ENCODE results near the gene LEMD1.

Gene LEMD1, protein sequence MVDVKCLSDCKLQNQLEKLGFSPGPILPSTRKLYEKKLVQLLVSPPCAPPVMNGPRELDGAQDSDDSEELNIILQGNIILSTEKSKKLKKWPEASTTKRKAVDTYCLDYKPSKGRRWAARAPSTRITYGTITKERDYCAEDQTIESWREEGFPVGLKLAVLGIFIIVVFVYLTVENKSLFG

DNA sequence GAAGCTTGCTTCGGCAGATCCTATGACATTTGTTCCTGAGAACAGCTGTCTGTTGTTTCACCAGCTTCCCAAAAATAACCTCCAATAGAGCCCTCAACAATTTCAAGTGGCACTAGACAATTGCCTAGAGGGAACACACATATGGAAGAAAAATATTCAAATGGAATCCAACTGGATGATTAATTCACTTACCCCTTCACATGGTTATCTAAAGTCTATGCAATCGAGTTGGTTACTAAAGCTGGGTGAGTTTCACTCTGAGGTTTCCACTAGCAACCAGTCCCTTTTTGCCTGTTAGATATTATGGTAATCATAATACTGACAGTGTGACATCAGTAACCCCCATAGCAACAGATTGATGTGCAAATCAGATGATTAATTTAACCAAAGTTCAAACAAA lies at the start of gene LEMD1:
Gene LEMD1, minus strand, starts transcription at position 259 of the 400 bp plus-strand sequence. CDS start 1,520 bp downstream, outside the sequence.
- DNase-seq (ENCODE audit: insufficient read length, low spot score), result no peak
- FAIRE-seq, result no peak

DNA sequence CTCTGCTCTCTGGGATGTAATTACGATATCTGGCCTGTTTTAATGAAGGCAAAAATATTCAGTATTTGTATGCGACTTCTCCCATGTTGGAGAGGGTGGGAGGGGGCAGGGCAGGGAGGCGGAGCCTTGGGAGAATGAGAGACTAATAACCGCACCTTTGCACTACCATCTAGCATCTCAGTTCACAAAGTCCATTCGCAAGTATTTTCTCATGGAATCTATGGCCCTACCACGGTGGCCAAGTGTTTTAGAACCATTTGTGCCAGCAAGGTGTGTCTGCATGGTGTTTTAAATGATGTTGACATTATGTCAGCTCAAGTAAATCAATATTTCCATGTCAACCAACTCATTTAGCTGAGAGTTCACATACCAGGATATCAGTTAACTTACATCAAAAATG lies 48.3 kb upstream of the LEMD1 start:
- FAIRE-seq, result no peak
- no peak for DNase-seq (ENCODE audit: insufficient read length, low spot score)

DNA sequence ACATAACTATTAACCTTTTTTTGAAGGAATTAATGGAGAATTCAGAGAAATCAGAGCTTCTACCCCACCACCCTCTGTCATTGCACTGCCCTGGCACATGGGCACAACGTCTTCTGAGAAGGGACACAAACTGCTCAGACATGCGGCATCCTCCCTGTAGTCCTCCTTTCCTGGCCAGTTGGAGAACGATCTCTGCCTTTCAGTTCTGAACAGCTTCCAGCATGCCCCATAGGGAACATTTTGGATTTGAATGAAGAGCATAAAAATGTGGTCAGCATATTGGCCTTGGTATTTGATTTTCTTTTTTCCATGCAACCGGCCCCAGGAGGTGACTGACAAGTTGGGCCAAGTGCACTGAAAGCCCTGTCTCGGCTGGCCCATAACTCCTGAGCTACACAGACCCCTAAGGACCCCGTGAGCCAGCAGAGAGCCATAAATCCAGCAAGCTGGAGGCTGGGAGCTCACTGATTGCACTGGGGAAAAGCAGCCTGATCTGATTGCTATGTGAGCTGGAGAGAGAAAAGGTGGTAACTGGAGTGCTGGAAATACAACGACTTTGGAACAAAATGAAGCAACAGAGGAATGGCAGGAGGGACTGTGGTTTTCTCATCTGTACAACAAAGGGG lies 44.9 kb upstream of the LEMD1 start:
- FAIRE-seq, result no peak

DNA sequence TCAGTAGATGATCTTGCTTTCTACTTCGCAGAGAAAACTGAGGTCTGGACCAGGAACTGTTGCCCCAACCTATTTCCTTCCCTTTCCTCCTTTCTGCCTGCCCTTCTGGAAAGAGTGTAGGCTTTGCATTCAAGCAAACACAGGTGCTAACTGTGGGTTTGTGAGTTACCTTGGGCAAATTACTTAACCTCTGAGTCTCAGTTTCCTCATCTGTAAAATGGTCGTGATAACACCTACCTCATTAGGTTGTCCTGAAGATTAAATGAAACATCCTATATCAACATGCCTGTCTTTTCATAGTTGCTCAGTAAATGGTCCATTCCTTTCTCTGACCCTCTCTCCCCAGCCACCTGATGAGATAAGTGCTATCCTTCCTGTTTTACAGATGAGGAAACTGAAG lies 43.5 kb upstream of the LEMD1 start:
- FAIRE-seq, result no peak
- no peak for DNase-seq (ENCODE audit: insufficient read length, low spot score)

More for the DNA sequence above, 44.9 kb upstream of the LEMD1 start:
- DNase-seq (ENCODE audit: insufficient read length, low spot score), result no peak

DNA sequence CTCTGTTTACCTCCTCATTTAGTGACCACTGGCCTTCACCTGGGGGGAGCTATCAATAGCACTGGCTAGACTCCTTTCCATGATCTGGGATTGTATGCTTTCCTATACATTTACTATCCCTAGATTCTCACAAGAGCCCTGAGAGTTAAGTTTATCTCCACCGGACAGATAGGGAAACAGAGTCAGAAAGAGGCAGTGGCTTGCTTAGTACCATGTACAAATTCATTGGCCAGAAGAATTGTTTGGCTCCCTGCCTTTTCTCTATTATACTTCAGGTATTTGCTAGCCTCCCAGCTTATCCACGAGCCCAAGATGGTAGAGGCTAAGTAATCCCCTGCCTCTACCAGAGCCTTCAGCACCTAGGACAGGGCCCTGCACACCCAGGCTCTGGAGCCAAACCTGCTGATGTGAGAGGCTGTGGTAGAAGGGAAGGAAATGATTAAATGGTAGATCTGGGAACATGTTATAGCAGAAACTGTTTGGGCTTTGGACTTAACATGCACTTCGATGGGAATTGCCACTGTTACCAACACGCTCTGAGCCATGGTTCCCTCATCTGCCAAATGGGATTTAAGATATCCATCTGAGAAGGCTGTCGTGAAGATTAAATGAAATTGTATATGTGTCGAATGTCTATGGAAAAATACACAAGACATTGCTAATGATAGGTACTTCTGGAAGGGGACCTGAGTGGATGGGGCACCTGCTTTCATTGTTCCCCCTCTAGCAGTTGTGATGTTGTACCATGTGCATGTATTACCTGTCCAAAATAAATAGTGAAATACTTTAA lies 37.1 kb upstream of the LEMD1 start:
- FAIRE-seq (no peak), DNase-seq (ENCODE audit: insufficient read length, low spot score) (no peak)

DNA sequence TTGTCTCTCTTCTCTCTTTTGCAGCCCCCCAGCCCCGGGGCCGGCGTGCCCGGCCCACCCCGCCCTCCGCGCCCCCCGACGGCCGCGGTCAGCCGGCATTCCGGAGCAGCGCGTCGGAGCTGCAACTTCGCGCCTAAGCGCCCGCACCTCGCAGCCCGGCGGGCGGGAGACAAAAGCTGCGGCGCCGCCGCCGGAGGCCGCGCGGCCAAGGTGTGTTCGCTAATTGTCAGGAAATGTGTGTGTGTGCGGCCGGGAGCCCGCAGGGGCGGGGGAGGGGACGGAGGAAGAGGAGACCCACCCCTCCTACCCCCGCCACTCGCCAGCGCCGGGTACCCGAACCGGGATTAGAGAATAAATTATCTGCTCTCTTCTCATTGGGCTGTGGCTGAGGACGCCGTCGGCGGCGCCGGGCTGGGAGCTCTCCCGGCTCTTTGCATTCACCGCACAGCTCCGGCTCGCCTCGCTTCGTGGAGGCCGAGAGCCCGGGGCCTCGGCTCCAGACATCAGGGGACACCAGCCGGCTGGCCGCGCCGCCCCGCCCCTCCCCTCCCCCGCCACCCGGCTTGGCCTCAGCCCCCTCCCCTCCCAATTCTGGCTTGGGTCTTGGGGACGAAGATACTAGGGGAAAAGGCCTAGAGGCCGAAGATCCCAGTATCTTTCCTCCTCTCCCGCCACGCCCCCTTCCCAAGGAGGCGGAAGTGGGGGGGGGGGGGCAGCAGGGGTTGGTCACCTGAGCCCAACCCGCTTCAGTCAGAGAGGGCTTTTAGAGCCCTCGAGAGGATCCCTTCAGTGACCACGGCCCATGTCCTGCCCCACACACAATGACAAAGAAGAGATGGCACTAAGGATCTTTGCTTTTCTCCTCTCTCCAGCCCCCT lies 35.3 kb upstream of the LEMD1 start:
- FAIRE-seq, result no peak
- DNase-seq (ENCODE audit: insufficient read length, low spot score), result no peak

DNA sequence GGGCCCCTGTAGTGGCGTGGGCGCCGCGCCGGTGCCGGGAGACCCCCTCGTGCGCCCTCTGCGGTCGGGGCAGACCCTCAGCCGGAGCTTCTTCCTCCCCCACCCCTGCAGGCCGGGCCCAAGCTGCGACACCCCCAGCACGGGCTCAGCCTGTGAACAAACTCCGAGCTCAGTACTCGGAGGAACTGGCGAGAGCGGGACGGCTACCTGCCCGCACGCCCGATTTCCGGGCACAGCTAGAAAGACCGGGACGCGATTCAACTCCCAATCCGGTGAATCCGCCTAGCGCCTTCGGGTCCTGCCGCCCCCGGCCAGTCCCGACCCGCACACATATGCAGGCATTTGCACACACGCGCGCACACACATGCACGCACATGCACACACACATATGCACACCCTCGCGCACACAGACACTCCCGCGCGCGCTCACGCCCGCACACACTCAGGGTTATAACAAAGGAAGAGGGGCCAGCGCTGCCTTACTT lies 34.6 kb upstream of the LEMD1 start:
- no peak for FAIRE-seq
- DNase-seq (ENCODE audit: insufficient read length, low spot score), result no peak

DNA sequence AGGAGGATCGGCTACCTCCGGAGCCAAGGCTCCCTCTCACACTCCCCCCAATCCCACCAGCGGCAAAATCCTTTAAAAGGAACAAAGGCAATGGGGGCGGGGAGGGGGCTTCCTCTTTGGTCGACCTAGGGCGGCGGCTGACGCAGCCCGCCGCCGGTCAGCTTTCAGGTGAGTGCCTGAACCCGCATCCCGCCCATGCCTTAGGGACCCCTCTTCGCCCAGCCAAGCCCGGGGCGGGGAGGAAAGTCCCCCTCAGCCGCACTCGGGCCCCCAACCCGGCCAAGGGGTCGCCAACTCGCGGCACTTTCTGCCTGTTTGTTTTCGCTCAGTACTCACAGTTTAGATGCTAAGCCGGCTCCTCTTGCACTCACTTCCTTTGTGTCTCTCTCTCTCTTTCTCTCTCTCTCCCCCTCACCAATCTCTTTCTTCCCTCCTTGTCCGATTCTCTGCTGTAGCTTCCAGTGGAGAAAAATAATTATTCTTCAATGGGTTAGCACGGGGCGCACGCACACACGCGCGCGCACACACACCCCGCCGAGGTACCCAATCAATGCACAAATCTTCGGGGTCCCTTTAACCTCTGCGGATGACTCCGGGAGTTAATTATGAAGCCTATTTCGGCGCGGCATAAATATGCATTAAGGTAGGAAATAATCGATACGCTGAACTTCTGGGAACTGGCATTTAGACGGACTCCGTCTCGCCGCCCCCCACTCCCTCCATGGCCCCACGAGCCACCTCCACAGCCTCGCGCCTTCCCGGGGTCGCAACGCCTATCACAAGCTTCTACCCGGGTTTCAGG lies 33.9 kb upstream of the LEMD1 start, which contains the start of gene BLACAT1:
Gene BLACAT1, minus strand, starts transcription at position 465 of the 802 bp plus-strand sequence.
- FAIRE-seq (no peak), DNase-seq (ENCODE audit: insufficient read length, low spot score) (no peak)

DNA sequence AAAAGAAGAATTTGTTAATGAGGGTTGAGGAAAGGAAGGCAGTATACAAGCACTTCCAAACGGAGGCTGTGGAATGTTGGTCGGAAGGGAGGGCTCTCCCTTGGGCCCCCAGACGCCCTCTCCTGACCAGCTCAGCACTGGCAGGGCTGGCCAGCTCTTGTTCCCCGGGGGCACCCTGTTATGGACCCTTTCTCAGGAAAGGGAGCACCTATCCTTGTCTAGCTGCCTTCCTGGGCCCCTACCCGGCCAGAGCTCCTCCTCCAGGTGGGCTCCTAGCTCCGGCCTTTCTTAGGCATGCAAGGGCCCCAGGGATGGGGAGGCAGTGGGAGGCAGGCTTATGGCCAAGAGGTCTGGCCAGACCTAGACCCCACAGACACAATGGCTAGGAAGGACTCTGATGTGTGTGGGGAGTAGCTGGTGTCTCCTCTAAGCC lies 33.1 kb upstream of the LEMD1 start:
- DNase-seq (ENCODE audit: insufficient read length, low spot score), result no peak
- no peak for FAIRE-seq

DNA sequence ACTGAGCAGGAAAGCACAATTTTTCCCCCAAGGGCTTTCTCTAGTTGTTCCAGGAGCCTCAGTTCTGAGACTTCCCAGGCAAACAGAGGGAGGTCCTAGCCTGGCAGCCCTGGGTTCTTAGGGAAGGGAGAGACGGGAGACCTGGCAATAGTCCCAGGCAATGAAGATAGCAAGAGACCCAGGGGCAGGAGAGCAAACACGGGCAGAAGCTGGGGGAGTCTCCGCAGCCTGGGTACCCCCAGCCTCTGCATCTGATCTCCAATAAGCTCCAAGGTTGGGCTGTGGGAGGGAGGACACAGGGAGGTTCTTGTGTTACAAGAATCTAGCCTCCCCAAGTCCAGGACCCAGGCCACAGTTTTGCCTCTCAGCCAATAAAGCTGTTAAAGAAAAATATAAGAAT lies 31.6 kb upstream of the LEMD1 start:
- FAIRE-seq, result no peak
- no peak for DNase-seq (ENCODE audit: insufficient read length, low spot score)

DNA sequence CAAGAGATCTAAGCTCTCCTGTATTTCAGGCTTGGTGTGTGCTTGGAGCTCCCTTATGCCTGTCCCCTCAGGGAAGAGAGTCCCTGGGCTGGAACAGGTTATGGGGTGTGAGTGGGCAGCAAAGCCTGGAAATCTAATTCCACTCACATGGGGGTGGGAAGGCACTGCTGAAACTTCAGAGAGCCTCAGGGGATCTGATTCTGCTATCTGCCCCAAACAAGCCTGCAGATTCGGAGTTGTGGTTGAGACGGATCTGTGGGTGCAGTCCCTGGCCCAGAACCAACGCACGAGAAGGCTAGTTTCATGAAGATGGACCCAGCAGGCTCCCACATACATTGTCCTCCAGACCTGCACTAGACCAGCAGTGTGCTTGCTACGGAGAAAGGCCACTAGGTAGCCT lies 31.1 kb upstream of the LEMD1 start:
- FAIRE-seq, result no peak
- no peak for DNase-seq (ENCODE audit: insufficient read length, low spot score)

DNA sequence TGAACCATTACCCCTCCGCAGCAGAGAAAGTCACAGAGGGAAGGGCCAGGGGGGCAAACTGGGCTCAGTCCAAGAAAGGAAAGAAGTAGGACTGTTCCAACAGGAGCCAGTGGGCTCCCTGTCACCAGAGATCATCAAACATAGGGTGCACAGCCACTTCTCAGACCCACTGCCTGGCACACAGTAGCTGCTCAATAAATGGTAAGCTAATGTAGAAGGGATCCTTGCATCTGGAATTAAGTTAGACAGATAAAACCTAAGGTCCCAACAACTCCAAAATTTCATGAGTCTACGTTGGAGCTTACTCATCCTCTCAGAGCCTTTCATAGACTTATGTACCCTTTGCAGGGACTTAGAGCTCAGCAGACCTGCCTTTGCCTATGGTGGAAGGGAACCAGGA lies 30.5 kb upstream of the LEMD1 start:
- DNase-seq (ENCODE audit: insufficient read length, low spot score), result no peak
- no peak for FAIRE-seq

DNA sequence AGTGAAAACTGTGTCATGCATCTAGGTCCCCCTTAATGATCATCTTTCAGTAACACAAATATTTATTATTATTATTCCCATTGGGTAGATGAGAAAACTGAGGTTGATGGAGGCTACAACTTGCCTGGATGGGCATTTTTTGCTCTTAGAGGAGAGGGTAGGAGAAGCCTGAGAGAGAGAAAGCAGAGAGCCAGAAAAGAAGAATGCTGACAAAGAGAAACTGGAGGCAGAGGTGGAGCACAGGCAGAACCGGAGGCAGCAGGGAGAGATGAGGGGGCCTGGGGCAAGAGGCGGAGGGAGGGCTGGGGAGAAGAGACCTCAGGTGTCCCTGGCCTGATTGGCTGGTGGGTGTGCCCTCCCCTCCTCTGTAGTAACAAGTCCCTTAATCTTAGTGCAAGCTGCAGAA lies 29.9 kb upstream of the LEMD1 start:
- FAIRE-seq, result no peak
- no peak for DNase-seq (ENCODE audit: insufficient read length, low spot score)

DNA sequence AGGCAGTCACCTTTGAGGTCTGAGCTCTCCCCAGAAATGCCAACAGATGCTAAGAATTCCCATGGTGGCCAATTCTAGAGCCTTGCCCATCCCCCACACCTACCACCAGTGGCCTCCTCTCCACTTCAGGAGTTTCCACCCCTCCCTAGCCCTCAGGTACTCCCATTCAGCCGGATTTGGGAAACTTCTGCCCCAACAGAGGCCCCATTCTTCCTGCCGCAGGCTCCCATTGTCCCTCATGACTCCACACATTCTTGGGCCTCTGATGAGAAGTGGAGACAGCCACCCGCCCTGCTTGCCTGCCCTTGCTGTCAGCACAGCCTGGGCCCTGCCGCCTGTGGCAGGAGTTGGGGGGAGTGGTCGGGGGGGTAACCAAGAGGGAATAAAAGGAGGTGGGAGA lies 29.3 kb upstream of the LEMD1 start:
- DNase-seq (ENCODE audit: insufficient read length, low spot score) (no peak), FAIRE-seq (no peak)

DNA sequence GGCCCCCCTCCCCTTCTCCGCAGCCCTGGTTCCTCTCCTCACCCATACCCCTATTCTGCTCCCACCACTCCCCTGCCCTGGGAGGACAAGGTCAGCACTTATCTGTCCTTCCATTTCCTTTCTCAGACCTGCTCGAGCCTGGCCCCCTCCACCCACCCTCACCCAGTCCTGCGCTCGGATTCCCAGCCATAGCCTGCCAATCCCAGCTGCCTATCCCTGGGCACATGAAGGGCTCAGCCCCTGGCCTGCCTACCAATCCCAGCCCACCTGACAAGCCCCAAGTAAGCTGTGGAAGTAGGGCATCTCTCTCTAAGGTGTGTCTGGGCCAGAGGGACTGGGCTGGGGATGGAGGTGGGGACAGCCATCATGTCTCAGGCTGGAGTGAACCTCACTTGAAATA lies 28.6 kb upstream of the LEMD1 start:
- FAIRE-seq, result no peak

DNA sequence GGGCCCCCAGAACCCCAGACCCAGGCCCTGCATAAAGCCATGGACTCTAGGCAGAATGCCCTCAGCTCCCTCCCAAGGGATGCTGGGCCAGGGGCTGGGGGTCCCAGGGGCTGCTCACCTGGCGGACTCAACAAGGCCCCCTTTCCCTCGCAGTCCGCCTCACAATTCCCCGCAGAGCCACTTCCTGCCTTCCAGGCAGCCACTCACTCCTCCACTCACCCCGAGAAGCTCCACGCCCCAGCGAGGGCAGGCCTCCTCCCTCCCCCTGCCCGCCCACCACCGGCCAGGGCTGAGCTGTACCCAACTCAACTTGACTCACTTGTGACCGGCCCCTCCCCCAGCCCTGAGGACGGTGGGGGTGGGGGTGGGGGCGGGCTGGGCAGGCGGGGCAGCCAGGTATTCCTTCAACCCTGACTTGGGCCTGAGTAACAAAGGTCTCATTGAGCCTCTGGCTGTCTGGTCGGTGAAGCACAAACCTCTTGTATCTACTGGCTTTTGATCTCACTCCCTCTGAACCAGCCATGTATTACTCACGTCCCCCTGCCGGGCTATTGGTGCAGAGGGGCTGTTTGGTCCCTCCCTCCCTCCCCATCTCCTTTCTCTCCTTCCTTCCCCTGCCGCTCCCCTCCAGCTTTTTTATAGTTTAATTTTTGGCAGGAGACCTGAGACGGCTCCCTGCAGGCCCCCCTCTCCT lies 28.0 kb upstream of the LEMD1 start:
- FAIRE-seq, result no peak
- no peak for DNase-seq (ENCODE audit: insufficient read length, low spot score)

More for the DNA sequence above, 28.6 kb upstream of the LEMD1 start:
- DNase-seq (ENCODE audit: insufficient read length, low spot score), result no peak

DNA sequence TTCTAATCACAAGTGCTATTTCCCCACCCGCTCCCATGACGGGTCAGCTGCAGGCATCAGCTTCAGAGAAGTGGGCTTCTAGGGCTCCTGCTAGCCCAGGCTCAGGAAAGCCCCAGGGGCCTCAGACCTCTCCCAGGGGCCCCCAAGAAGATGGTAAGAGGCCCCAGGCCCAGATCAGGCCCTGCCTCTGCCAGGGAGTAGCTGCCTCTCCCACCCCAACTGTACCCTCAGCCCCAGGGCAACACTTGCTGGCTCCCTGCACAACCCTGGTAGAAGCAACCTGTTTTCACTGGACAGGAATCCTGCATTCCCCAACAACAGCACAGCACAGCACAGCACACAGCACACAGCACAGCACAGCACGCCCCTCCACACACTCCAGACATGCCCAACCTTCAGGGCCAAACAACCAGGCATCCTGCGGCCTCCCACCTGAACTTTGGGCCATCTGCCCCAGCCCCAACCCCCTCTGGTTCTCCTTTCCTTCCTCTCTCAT lies 27.4 kb upstream of the LEMD1 start:
- no peak for DNase-seq (ENCODE audit: insufficient read length, low spot score)
- no peak for FAIRE-seq

DNA sequence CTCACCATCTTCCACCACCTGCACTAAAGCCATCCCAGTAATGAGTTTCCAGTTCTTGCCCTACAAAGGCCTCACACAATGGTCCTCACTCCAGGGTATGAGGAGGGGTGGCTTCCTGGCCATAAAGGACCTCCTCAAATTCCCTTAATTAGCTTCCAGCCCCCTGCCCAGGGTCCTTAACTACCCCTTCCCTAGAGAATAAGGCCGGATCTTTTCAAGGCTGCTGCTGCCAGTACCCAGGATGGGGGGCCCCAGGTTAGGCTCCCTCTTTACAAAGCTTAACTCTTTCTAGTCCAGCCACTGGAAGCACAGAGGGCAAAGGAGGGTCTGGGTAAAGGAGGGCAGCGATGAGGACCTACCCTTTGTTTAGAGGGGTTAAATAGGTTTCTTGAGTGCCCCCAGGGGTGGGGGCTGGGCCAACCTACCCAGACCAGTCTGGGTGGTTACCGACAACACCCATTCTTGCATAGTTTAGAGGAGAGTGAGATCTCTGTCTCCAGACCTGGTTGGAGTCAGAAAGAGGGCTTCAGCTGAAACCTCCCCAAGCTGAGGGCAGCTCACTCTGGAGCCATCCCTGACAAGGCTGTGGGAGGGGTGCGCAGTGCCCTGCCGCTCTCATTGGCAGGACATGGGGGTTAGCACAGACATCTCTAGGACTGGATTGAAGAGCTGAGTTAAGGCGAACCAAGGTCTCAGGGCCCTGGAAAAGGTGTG lies 26.8 kb upstream of the LEMD1 start:
- DNase-seq (ENCODE audit: insufficient read length, low spot score) (no peak), FAIRE-seq (no peak)
